SK-N-MC (cell line): ENCODE measurements around the gene ALKBH2.
"Not testable (repeated sequence)": the region's sequence is repeated elsewhere in the genome, so short reads cannot be mapped to it uniquely, and the experiment has no call there.

Experiments used
- DNase-seq: peaks from one replicate; pipeline ENCODE4 v3.0.0-alpha.2; 2011; ENCODE audit warnings: low read depth, low spot score
- H3K27ac ChIP-seq: fragments of 200-600 bp; sonication (generic); 2 replicates; pipeline ENCODE4 v1.5.1; 2016; ENCODE audit warnings: mixed run types
- H3K36me3 ChIP-seq: fragments of 200-600 bp; sonication (generic); 2 replicates; pipeline ENCODE4 v1.6.1; 2017; ENCODE audit warnings: antibody characterized with exemption, low read length, mixed read lengths; ENCODE audit not compliant: insufficient read depth
- H3K4me3 ChIP-seq: fragments of 200-600 bp; sonication (generic); 2 replicates; pipeline ENCODE4 v1.5.1; 2016
- H3K9ac ChIP-seq: fragments of 200-600 bp; sonication (generic); 2 replicates; pipeline ENCODE4 v1.8.0; 2017; ENCODE audit warnings: mixed run types, mixed read lengths; ENCODE audit not compliant: insufficient read length
- H3K9me3 ChIP-seq: fragments of 200-600 bp; sonication (generic); 2 replicates; pipeline ENCODE4 v1.6.1; 2017; ENCODE audit warnings: low read depth, mild to moderate bottlenecking, antibody characterized with exemption, low read length, moderate library complexity, mixed read lengths
- EZH2 ChIP-seq: fragments of 200-600 bp; sonication (generic); IDR thresholded peaks from one replicate; pipeline ENCODE4 v1.6.1; 2017; ENCODE audit warnings: antibody characterized with exemption
- FOXP2 ChIP-seq: optimal IDR thresholded peaks from 2 replicates; pipeline ENCODE3; 2011; ENCODE audit warnings: mild to moderate bottlenecking, moderate library complexity; ENCODE audit not compliant: insufficient read depth; ENCODE audit errors: extremely low read length, control extremely low read depth
- POLR2AphosphoS5 ChIP-seq: IDR thresholded peaks from 2 replicates; pipeline ENCODE4 v1.6.1; 2012; ENCODE audit warnings: mild to moderate bottlenecking, low read depth, low read length, borderline replicate concordance

ALKBH2 gene

DNA sequence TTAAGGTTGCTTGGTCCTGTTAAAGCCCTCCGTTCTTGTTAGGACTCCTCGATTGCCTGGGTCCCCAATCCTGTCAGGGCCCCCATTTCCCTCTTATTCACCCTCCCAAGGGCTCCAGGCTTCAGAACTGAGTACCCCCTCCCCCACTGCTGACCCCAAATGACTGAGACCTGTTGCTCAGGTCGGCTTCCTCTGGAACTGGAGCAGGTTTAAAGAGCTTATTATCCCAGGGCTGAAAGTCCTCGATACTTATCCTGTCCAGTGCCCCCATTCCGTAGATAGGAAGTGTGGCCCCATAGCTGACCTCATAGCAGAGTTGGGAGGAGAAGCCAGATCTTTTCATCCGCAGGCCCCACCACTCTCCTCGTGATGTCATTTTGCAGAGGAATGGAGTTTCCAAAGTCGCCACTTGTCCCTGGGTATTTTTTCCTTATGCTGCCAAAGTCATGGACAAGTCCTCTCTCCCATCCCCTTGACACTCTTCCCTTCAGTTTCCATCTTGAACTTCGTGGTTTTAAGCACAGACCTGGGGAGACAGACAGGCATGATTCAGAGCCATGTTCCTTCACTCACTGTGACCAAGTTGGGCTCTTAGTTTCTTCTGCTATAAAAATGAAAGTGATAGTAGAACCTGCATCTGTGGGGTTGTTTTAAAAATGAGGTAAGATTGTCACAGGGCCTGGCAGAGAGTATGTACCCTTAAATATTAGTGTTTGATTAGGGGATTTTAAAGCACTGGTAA, 39.7 kb downstream of the ALKBH2 start:
- H3K27ac ChIP-seq: no peak overlapping the region
- no peak for DNase-seq
- no peaks in the 10 kb centered on the region for H3K9me3 ChIP-seq
- peak overlapping the region; percentile 88 for H3K4me3 ChIP-seq
- H3K36me3 ChIP-seq: peaks cover 11% of the 10 kb centered on the region; the same call in 1 of the 2 replicates
- TF ChIP-seq POLR2AphosphoS5 (no peak), FOXP2 (no peak), EZH2 (no peak)
- H3K9ac ChIP-seq: peak overlapping the region; percentile 89

DNA sequence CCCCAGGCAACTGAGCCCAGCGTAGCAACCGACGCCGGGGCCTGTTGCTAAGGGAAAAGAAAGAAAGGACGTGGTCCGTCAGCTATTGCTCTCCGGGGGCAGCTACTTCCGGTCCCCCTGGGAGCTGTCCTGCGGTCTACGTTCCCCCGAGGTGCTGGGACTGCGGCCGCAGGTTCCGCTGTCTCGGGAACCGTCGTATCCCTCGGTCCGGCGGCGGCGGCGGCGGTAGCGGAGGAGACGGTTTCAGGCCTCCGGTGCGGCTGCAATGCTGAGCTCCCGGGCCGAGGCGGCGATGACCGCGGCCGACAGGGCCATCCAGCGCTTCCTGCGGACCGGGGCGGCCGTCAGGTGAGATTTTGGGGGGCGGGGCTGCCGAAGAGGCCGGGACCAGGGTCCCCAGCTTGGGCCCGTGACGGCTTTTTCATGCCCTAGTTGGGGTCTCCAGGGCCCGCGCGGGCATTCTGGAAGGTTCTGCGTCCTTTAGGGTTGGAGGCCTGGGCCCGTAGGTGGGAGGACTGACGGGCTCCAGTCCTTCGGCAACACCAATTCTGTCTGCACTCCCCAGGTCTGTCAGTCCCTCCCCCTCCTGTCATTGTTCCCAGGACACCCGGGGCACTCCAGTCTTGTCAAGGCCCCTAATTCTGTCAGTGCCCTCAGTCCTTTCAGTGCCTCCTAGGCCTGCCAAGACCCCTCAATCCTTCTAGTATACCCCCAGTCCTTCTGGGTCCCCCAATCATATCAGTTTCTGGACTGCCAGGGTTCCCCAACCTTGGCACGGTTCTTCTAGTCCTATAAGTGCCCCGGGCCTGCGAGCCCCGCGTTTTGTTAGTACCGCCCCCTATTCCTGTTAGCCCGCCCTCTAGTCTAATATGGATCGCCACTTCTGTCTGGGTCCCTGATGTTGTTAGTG, 40.6 kb downstream of the ALKBH2 start, which contains the start of gene USP30:
Gene USP30, plus strand, starts transcription at position 163 of the 910 bp plus-strand sequence. Its CDS starts 103 bp downstream, at position 266.
- peak; percentile 82 for DNase-seq
- H3K9me3 ChIP-seq: no peaks in the 10 kb centered on the region
- H3K27ac ChIP-seq: no peak within 1 kb of the TSS
- H3K36me3 ChIP-seq: peaks cover 3% of the 10 kb centered on the region; the same call in 1 of the 2 replicates
- peak within 1 kb of the TSS; percentile 89 for H3K9ac ChIP-seq
- peak within 1 kb of the TSS; percentile 88 for H3K4me3 ChIP-seq
- TF ChIP-seq POLR2AphosphoS5: peak; percentile 61
- TF ChIP-seq EZH2: no peak
- peak; percentile 82 for TF ChIP-seq FOXP2

DNA sequence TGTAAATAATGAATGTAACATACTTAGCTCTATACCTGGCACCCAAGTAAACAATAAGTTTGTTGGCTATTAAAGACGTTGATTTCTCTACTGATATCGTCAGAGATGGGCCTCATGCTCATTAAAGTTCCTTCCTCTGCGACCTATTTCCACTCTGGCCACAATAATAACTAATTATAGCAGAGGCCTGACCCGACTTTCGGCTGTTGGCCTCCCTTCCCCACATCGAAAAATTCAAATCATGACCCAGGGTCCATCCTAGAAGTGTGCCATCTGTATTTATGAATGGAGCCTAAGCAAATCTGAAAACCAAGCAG, 41.2 kb downstream of the ALKBH2 start:
- Histone ChIP-seq H3K9ac (no peak overlapping the region), H3K27ac (no peak overlapping the region)

DNA sequence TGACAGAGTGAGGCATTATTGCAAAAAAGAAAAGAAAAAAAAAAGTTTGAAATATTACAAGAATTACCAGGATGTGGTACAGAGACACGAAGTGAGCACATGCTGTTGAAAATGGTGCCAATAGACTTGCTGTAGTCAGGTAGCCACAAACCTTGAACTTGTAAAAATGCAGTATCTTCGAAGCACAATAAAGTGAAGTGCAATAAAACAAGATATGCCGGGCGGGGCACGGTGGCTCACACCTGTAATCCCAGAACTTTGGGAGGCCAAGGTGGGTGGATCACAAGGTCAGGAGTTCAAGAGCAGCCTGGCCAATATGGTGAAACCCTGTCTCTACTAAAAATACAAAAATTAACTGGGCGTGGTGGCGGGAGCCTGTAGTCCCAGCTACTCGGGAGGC, 43.5 kb downstream of the ALKBH2 start:
- not testable (repeated sequence) for H3K27ac ChIP-seq, DNase-seq, H3K9ac ChIP-seq, H3K9me3 ChIP-seq, H3K36me3 ChIP-seq, H3K4me3 ChIP-seq

More for the DNA sequence above, 41.2 kb downstream of the ALKBH2 start:
- TF ChIP-seq FOXP2 (no peak), POLR2AphosphoS5 (no peak), EZH2 (no peak)
- Histone ChIP-seq H3K9me3 (no peaks in the 10 kb centered on the region), H3K36me3 (no peaks in the 10 kb centered on the region), H3K4me3 (peak overlapping the region; percentile 88)
- no peak for DNase-seq

DNA sequence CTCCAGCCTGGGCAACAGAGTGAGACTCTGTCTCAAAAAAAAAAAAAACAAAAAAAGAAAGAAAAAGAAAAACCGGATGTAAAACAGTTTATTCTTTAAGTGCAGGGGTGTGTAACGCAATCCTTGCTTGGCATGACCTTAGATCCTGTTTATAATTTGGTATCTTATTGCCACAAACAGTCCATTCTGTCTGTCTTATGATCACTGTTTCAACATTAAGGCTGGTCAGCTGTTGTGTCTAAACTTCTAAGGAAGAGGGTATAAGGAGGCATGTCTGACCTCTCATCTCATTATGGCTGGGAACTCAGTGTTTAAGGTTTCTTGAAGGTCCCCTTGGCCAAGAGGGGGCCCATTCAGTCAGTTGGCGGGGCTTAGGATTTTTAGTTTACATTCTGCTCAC, 44.6 kb downstream of the ALKBH2 start:
- H3K9me3 ChIP-seq, H3K4me3 ChIP-seq, H3K27ac ChIP-seq, DNase-seq, H3K36me3 ChIP-seq, H3K9ac ChIP-seq: not testable (repeated sequence)

DNA sequence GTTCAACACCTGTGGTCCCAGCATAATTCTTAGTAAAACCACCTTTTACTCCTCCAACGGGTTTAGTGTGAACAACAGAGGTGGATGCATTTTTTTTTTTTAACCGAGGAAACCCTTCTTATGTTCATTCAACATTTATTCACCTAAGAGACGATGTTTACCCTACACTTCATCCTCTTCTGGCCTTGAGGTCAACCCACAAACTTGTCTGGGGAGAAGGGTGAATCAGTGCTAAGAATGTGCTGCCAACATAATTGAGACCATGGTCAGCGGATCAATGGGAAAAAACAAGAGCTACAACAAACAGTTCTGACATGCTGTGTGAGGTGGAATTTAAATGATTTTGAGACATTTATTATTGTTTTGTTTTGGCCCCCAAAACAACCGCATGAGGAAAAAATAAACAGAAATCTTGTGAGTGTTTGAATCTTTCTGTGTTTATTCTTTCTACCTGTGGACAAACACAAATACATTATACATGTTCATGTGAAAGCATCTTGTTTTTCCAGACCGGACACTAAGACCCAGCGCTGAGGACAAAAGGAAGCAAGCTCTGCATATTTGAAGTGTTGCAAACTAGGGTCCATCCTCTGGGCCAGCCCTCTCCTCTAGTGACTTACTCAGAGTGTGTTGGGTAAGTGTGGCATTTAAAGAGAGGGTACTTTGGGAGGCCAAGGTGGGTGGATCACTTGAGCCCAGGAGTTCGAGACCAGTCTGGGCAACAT, 46.0 kb downstream of the ALKBH2 start:
- no peaks in the 10 kb centered on the region for H3K9me3 ChIP-seq
- H3K36me3 ChIP-seq: no peaks in the 10 kb centered on the region
- DNase-seq: no peak
- no peak overlapping the region for H3K27ac ChIP-seq
- TF ChIP-seq EZH2 (no peak), FOXP2 (no peak), POLR2AphosphoS5 (no peak)
- no peak overlapping the region for H3K4me3 ChIP-seq
- no peak overlapping the region for H3K9ac ChIP-seq

DNA sequence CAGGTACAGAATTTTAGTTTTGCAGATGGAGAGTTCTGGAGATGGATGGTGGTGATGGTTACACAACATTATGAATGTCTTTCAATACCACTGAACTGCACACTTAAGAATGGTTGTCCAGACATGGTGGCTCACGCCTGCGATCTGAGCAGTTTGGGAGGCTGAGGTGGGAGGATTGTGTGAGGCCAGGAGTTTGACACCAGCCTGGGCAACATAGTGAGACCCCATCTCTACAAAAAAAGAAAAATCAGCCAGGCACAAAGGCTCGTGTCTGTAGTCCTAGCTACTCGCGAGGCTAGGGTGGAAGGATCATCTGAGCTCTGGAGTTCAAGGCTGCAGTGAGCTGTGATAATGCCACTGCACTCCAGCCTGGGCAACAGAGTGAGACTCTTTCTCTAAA, 49.0 kb downstream of the ALKBH2 start:
- Histone ChIP-seq H3K4me3 (no peak overlapping the region), H3K36me3 (no peaks in the 10 kb centered on the region), H3K9ac (no peak overlapping the region), H3K27ac (no peak overlapping the region), H3K9me3 (no peaks in the 10 kb centered on the region)
- no peak for DNase-seq
- TF ChIP-seq POLR2AphosphoS5 (no peak), EZH2 (no peak), FOXP2 (no peak)
